Caco-2 (cell line): Measurements from ENCODE around the gene NPTXR. TPM values are rescaled to one million over a fixed set of nuclear protein-coding genes. Genes with fewer than 3 reads are reported as not detected.

Source experiments
- BruUV-seq: library from RNA; stranded (reverse); fragments of 400-500 nt; replicated peaks from 2 replicates; lab custom pipeline; 2021; lab: Mats Ljungman, UMichigan
- CTCF ChIA-PET: fragments of 300-600 bp; sonication (Branson Sonifier 250); formaldehyde crosslinking; loops from one replicate; lab custom pipeline; 2022; ENCODE audit warnings: antibody characterized with exemption; lab: Charles Lee
- POLR2A ChIA-PET: fragments of 300-600 bp; sonication (Branson Sonifier 250); formaldehyde crosslinking; loops from one replicate; lab custom pipeline; 2022; ENCODE audit warnings: antibody characterized with exemption; lab: Charles Lee
- DNase-seq, 2 experiments: peaks; one replicate each; pipeline versions ENCODE4 v3.0.0 to v3.0.0-alpha.2; 2020 to 2022
- H3K27me3 ChIP-seq: replicated peaks from 2 replicates; pipeline ENCODE4 v1.6.0; 2011; ENCODE audit warnings: low read length; ENCODE audit not compliant: control insufficient read depth, insufficient read depth
- H3K36me3 ChIP-seq: 2 replicates; pipeline ENCODE4 v1.5.1; 2011; ENCODE audit warnings: low read length; ENCODE audit not compliant: control insufficient read depth, insufficient read depth
- H3K4me1 ChIP-seq: fragments of 250-450 bp; sonication (Bioruptor Pico); 2 replicates; pipeline ENCODE4 v1.5.1; 2020; ENCODE audit warnings: mild to moderate bottlenecking
- H3K4me3 ChIP-seq: 2 replicates; pipeline ENCODE4 v1.5.1; 2011; ENCODE audit warnings: low read depth, mild to moderate bottlenecking, control low read depth, low read length
- H3K9me3 ChIP-seq: fragments of 250-450 bp; sonication (Bioruptor Pico); 2 replicates; pipeline ENCODE4 v1.5.1; 2020; ENCODE audit warnings: mild to moderate bottlenecking, moderate library complexity
- H3K27ac Mint-ChIP-seq: one replicate; pipeline ENCODE4 v1.8.0; 2022; ENCODE audit warnings: mixed read lengths; ENCODE audit not compliant: unreplicated experiment
- H3K27me3 Mint-ChIP-seq: one replicate; pipeline ENCODE4 v1.8.0; 2022; ENCODE audit warnings: mixed read lengths; ENCODE audit not compliant: insufficient read depth, unreplicated experiment
- H3K36me3 Mint-ChIP-seq: one replicate; pipeline ENCODE4 v1.8.0; 2022; ENCODE audit warnings: mild to moderate bottlenecking, mixed read lengths; ENCODE audit not compliant: insufficient read depth, unreplicated experiment
- H3K4me1 Mint-ChIP-seq: one replicate; pipeline ENCODE4 v1.8.0; 2022; ENCODE audit warnings: low read depth, mixed read lengths; ENCODE audit not compliant: unreplicated experiment
- H3K4me3 Mint-ChIP-seq: one replicate; pipeline ENCODE4 v1.8.0; 2022; ENCODE audit warnings: mild to moderate bottlenecking, moderate library complexity, mixed read lengths; ENCODE audit not compliant: unreplicated experiment
- H3K9me3 Mint-ChIP-seq: one replicate; pipeline ENCODE4 v1.8.0; 2022; ENCODE audit warnings: mixed read lengths; ENCODE audit not compliant: unreplicated experiment
- CTCF ChIP-seq, 2 experiments: fragments of 200-600 bp in 1 of 2; IDR thresholded peaks; 1 replicate in 1 of 2; 2 replicates in 1 of 2; pipeline versions ENCODE4 v1.5.1 to v1.8.0; 2011 to 2022; ENCODE audit warnings: antibody characterized with exemption in 1 of 2, control low read depth in 1 of 2, inconsistent platforms in 1 of 2, low read depth in 1 of 2, low read length in 1 of 2, mild to moderate bottlenecking in 1 of 2, moderate library complexity in 1 of 2; ENCODE audit not compliant: insufficient read depth in 1 of 2, severe bottlenecking in 1 of 2, unreplicated experiment in 1 of 2
- intact Hi-C: fragments of 100-400 bp; cut with micrococcal nuclease; formaldehyde crosslinking; loops from one replicate; pipeline ENCODE4 v1.10.0; 2022; ENCODE audit not compliant: unreplicated experiment
- total RNA-seq: library from RNA; stranded (reverse); gene quantifications from 2 replicates; pipeline ENCODE4 v1.2.3, GENCODE V29; 2022

The NPTXR gene
- total RNA-seq, 1 experiment from 2014 or later = 16.4 TPM

GRCh38 chr22:38839686-38840085 lies 4.1 kb downstream of the NPTXR start:
- TF ChIP-seq CTCF (IDR thresholded peaks at IDR 0.05; ENCODE audit: insufficient read depth in 1 of 2, low read depth in 1 of 2, low read length in 1 of 2, severe bottlenecking in 1 of 2, unreplicated experiment in 1 of 2) = no peak
- no peaks in the 10 kb centered on the region for H3K9me3 Mint-ChIP-seq
- Histone ChIP-seq H3K27me3 (no peaks in the 10 kb centered on the region), H3K36me3 (peaks cover 1% of the 10 kb centered on the region; the same call in 1 of the 2 replicates), H3K4me1 (peaks cover 5% of the 10 kb centered on the region), H3K9me3 (no peaks in the 10 kb centered on the region), H3K4me3 (no peak overlapping the region)
- no TSS peak for BruUV-seq
- intact Hi-C loops = loop anchor here (5.0 kb wide), 1 partner anchor 72 kb away; no protein-coding TSS in a partner anchor
- no peak overlapping the region for H3K4me3 Mint-ChIP-seq
- POLR2A ChIA-PET = no interaction called here
- CTCF ChIA-PET = no interaction called here
- peaks cover 4% of the 10 kb centered on the region for H3K27me3 Mint-ChIP-seq
- DNase-seq = no peak
- H3K36me3 Mint-ChIP-seq = peaks cover 6% of the 10 kb centered on the region
- no peak overlapping the region for H3K27ac Mint-ChIP-seq
- no peaks in the 10 kb centered on the region for H3K4me1 Mint-ChIP-seq

GRCh38 chr22:38837414-38837928 lies 6.4 kb downstream of the NPTXR start:
- no peaks in the 10 kb centered on the region for H3K27me3 ChIP-seq
- Mint-ChIP-seq H3K27me3 (peaks cover 4% of the 10 kb centered on the region), H3K9me3 (no peaks in the 10 kb centered on the region), H3K27ac (no peak overlapping the region), H3K4me3 (no peak overlapping the region), H3K4me1 (no peaks in the 10 kb centered on the region), H3K36me3 (peaks cover 6% of the 10 kb centered on the region)
- H3K9me3 ChIP-seq = no peaks in the 10 kb centered on the region
- no TSS peak for BruUV-seq
- ChIA-PET CTCF (interaction anchor here (1.7 kb wide), 1 partner anchor 69 kb away, joined by 7 read pairs; no protein-coding TSS in a partner anchor), POLR2A (interaction anchor here (0.5 kb wide), 1 partner anchor 75 kb away, joined by 3 read pairs; no protein-coding TSS in a partner anchor)
- peaks cover 1% of the 10 kb centered on the region; the same call in 1 of the 2 replicates for H3K36me3 ChIP-seq
- intact Hi-C loops = no loop called here
- H3K4me3 ChIP-seq = no peak overlapping the region
- DNase-seq = no peak
- TF ChIP-seq CTCF (IDR thresholded peaks at IDR 0.05; ENCODE audit: insufficient read depth in 1 of 2, low read depth in 1 of 2, low read length in 1 of 2, severe bottlenecking in 1 of 2, unreplicated experiment in 1 of 2) = no peak
- H3K4me1 ChIP-seq = no peaks in the 10 kb centered on the region

GRCh38 chr22:38835888-38836301 lies 7.9 kb downstream of the NPTXR start:
- H3K27ac Mint-ChIP-seq = no peak overlapping the region
- CTCF ChIA-PET = interaction anchor here (0.6 kb wide), 1 partner anchor 67 kb away, joined by 3 read pairs; no protein-coding TSS in a partner anchor

More at GRCh38 chr22:38835888-38836301, 7.9 kb downstream of the NPTXR start:
- H3K36me3 ChIP-seq = peaks cover 1% of the 10 kb centered on the region; the same call in 1 of the 2 replicates
- H3K4me3 Mint-ChIP-seq = no peak overlapping the region
- POLR2A ChIA-PET = no interaction called here
- intact Hi-C loops = no loop called here
- TF ChIP-seq CTCF (IDR thresholded peaks at IDR 0.05; ENCODE audit: insufficient read depth in 1 of 2, low read depth in 1 of 2, low read length in 1 of 2, severe bottlenecking in 1 of 2, unreplicated experiment in 1 of 2) = no peak
- no peaks in the 10 kb centered on the region for H3K9me3 ChIP-seq
- H3K4me1 ChIP-seq = no peaks in the 10 kb centered on the region
- no peaks in the 10 kb centered on the region for H3K4me1 Mint-ChIP-seq
- H3K27me3 Mint-ChIP-seq = peaks cover 4% of the 10 kb centered on the region
- H3K36me3 Mint-ChIP-seq = peaks cover 6% of the 10 kb centered on the region
- DNase-seq = no peak
- H3K4me3 ChIP-seq = no peak overlapping the region
- H3K27me3 ChIP-seq = no peaks in the 10 kb centered on the region
- BruUV-seq = no TSS peak
- no peaks in the 10 kb centered on the region for H3K9me3 Mint-ChIP-seq
